ENCODE results near the gene RBM5.
A peak's percentile ranks its signal among the peaks of the same experiment; 100 is the strongest.

The RBM5 gene

DNA sequence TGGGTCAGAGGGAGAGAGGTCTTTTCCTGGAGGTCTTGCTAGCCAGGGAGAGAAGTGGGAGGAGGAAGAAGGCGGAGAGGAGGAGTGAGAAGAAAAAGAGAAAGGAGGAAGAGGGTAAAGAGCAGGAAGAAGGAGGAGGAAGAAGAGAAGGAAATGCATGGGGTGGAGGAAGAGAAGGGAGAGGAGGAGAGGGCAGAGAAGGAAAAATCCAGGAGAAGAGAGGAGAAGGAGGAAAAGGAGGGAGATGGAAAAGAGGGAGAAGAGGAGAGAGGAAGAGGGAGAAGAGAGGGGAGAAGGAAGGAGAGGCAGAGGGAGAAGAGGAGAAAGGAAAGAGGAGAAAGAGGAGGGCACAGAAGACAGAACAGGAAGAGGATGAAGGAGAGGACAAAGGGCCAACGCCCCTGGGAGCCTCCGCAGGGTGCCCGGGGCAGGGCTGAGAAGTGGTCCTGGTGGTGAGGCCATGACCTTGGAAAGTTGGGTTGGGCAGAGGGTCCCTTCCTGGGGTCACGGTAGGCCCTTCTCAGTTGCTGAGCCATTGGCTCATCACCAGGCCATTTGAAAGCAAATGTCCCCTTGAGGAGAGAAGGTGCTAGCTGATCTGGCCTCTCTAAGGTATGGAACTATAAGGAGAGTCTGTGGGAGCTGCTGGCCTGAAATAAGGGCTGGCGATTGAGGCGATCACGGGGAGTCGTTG is 65.2 kb downstream of the RBM5 start:
- in situ Hi-C loops (cut with MboI; ENCODE audit: low pct_unique_long_range_greater_than_20kb, low sequenced_read_pairs, unreplicated experiment), result no loop called here
- DNase-seq (ENCODE audit: low spot score), result no peak
- TF ChIP-seq, protein P1, sequence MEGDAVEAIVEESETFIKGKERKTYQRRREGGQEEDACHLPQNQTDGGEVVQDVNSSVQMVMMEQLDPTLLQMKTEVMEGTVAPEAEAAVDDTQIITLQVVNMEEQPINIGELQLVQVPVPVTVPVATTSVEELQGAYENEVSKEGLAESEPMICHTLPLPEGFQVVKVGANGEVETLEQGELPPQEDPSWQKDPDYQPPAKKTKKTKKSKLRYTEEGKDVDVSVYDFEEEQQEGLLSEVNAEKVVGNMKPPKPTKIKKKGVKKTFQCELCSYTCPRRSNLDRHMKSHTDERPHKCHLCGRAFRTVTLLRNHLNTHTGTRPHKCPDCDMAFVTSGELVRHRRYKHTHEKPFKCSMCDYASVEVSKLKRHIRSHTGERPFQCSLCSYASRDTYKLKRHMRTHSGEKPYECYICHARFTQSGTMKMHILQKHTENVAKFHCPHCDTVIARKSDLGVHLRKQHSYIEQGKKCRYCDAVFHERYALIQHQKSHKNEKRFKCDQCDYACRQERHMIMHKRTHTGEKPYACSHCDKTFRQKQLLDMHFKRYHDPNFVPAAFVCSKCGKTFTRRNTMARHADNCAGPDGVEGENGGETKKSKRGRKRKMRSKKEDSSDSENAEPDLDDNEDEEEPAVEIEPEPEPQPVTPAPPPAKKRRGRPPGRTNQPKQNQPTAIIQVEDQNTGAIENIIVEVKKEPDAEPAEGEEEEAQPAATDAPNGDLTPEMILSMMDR (IDR thresholded peaks at IDR 0.05; ENCODE audit: extremely low read depth, insufficient read depth, missing control alignments), result no peak

DNA sequence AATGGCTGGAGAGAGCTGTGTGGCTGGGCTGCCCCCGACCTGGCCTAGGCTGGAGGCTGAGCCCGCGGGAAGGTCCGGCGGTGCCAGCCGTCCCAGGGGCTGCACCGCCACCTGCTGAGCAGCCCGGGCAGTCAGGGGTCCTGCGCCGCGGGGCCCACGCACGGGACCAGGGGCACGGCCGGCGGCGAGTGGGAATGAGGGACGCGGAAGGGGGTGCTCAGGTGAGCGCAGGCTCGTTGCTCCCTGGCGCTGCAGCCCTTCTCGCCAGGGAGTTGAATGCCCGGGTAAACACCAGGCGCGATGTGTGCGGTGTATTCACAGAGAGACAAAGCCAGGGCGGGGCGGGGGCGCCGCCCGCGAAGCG is 65.7 kb downstream of the RBM5 start:
- in situ Hi-C loops (cut with MboI; ENCODE audit: low pct_unique_long_range_greater_than_20kb, low sequenced_read_pairs, unreplicated experiment), result no loop called here
- DNase-seq (ENCODE audit: low spot score), result peak; percentile 70
- TF ChIP-seq, protein P1 (IDR thresholded peaks at IDR 0.05; ENCODE audit: extremely low read depth, insufficient read depth, missing control alignments), result peak; percentile 44

DNA sequence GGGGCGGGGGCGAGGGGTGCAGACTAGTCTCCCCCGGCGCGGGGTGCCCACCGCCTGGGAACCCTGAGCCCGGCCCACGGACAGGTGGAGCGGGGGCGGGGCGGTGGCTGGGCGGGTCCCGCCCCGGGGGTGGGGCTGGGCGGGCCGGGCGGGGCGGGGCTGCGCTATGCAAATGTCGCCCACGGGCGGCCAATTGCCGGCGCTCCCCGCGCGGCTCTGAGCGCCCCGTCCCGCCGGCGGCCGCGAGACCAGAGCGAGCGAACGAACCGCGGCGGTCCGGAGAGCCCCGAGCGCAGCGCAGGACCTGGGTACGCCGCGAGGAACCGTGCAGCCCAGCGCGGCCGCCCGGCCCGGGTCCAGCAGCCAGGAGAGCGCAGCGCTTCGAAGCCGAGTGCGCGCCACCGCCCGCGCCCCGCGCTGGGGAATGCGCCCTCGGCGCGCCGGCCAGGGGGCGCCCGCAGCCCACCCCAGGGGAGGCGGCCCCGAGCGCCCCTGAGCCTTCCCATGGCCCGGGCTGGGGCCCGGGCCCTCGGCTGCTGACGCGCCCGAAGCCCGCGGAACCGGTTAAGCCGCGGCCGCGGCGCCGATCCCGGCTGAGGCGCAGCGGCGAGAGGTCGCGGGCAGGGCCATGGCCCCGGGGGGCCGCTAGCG is 66.2 kb downstream of the RBM5 start, which contains the start of gene SEMA3F:
SEMA3F (plus strand) TSS at position 485 of the 651 bp plus-strand sequence. CDS start 4,299 bp downstream, outside the sequence.
- TF ChIP-seq, protein P1 (IDR thresholded peaks at IDR 0.05; ENCODE audit: extremely low read depth, insufficient read depth, missing control alignments), result no peak
- peak; percentile 97 for DNase-seq (ENCODE audit: low spot score)
- in situ Hi-C loops (cut with MboI; ENCODE audit: low pct_unique_long_range_greater_than_20kb, low sequenced_read_pairs, unreplicated experiment), result no loop called here

DNA sequence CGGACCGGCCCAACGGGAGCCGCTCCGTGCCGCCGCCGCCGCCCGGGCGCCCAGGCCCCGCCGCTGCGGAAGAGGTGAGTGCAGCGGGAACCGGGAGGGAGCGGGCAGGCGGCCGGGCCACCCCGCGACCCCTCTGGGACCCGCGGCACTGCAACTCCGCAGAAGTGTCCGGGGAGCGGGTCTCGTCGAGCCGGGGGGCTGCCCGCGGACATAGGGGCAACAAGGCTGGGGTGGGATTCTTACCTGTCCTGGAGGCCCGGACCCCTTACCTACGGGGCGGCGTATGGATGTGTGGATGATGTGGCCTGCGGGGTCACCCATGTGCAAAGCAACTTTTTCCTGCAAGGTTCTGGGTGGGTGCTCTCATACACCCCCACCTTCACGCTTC is 66.8 kb downstream of the RBM5 start:
- TF ChIP-seq, protein P1 (IDR thresholded peaks at IDR 0.05; ENCODE audit: extremely low read depth, insufficient read depth, missing control alignments), result no peak
- in situ Hi-C loops (cut with MboI; ENCODE audit: low pct_unique_long_range_greater_than_20kb, low sequenced_read_pairs, unreplicated experiment), result no loop called here
- no peak for DNase-seq (ENCODE audit: low spot score)

DNA sequence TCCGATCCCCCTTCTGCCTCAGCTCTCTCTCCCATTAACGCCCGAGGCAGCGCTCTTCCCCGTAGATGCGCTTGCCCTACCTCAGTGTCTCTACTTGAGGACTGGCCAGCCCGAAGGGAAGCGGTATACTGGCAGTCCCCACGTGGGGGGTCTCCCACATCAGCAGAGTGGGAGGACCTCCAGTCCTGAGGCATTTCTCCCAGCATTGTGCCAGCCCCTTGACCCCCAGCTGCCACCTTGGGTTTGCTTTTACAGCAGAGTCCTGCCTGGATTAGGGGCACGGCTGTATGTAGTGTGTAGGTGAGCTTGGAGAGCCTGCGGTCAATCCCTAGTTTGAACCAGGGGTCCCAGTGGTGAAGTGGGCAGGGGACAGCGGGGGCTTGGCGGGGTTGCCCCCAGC is 67.2 kb downstream of the RBM5 start:
- TF ChIP-seq, protein P1 (IDR thresholded peaks at IDR 0.05; ENCODE audit: extremely low read depth, insufficient read depth, missing control alignments), result no peak
- no peak for DNase-seq (ENCODE audit: low spot score)
- in situ Hi-C loops (cut with MboI; ENCODE audit: low pct_unique_long_range_greater_than_20kb, low sequenced_read_pairs, unreplicated experiment), result no loop called here

DNA sequence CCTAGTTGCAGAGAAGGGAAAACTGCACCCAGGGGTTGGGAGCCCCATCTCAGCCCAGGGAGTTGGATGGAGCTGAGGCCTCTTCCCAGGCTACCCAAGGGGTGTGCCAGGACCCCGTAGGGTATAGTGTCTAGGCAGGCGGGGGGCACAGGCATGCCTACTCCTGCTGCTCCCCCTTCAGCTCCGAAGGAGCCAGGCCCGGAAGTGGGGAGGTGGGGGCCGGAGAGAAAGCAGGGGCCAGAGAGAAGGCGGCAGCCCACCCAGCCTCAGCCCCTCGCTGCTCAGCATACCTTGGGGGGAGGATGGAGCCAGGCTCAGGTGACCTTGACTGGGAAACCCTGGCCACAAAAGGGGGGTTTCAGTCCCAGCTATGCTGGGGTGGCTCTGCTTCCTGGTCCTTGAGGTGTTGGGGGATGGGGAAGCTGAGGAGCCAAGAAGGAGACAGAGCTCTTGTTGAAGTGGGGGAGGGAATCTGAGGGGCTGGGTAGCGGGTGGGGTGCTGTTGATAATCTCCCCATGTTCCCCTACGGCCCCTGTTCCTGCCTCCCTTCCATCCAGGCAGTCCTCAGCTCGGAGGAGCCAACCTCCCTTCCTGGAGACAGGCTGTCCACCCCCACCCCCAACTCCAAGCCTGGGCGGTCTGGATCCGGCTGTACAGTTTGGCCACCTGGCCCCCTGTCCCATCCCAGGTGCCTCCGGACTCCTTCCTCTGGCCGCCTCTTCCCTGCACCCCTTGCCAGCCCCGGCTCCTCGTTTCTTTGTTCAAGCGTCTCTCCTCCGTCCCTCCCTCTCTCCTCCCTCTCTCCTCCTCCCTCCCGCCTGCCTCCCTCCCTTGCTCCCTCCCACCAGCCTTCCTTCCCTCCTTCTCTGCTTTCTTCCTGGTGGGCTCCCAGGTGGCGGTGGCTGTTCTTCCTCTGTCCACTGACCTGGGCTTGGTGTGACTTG is 68.1 kb downstream of the RBM5 start:
- TF ChIP-seq, protein P1 (IDR thresholded peaks at IDR 0.05; ENCODE audit: extremely low read depth, insufficient read depth, missing control alignments), result no peak
- in situ Hi-C loops (cut with MboI; ENCODE audit: low pct_unique_long_range_greater_than_20kb, low sequenced_read_pairs, unreplicated experiment), result no loop called here
- DNase-seq (ENCODE audit: low spot score), result no peak

Data from GM13977 (cell line).